Astrocyte (in vitro differentiated cells and primary cell): ENCODE results near the gene MYOZ3.

Experiments
- CTCF ChIP-seq: IDR thresholded peaks from 2 replicates; pipeline ENCODE4 v1.5.1; 2011; ENCODE audit warnings: low read depth, mild to moderate bottlenecking, inconsistent platforms, low read length, moderate library complexity; ENCODE audit not compliant: insufficient read depth
- EZH2 ChIP-seq: IDR thresholded peaks from 2 replicates; pipeline ENCODE4 v1.6.1; 2012; ENCODE audit warnings: mild to moderate bottlenecking, low read length, inconsistent platforms; ENCODE audit not compliant: insufficient read depth

- TF ChIP-seq CTCF, result no peak
- TF ChIP-seq EZH2, result no peak
These were observed 46.4 kb upstream of the MYOZ3 start for GRCh38 chr5:150614661-150615060.
